Suprapubic skin (tissue), 3 donors: ENCODE results near the gene REPIN1.

Experiments
- CTCF ChIP-seq, 2 donors: fragments of 200-600 bp in 1 of 2; fragments of 450-650 bp in 1 of 2; sonication (generic) in 1 of 2; IDR thresholded peaks; one replicate each; pipeline ENCODE4 v1.5.1; 2016 to 2019; ENCODE audit warnings: antibody characterized with exemption in 2 of 2, mild to moderate bottlenecking in 1 of 2, moderate library complexity in 1 of 2
- POLR2A ChIP-seq, 2 donors: fragments of 450-650 bp; IDR thresholded peaks; one replicate each; pipeline ENCODE4 v1.6.1; 2017; ENCODE audit warnings: antibody characterized with exemption in 2 of 2, mild to moderate bottlenecking in 2 of 2, moderate library complexity in 2 of 2

GRCh38 chr7:150365194-150365593 is 3.4 kb upstream of the REPIN1 start:
- TF ChIP-seq CTCF (IDR thresholded peaks at IDR 0.05) = no peak
- no peak for TF ChIP-seq POLR2A (IDR thresholded peaks at IDR 0.05)
